HG03432 (cell line): ENCODE results near the gene CRYL1.
"Not testable (repeated sequence)": the region's sequence is repeated elsewhere in the genome, so short reads cannot be mapped to it uniquely, and the experiment has no call there.

Source experiments
- ATAC-seq: cut with Tn5 transposase; IDR thresholded peaks from one replicate; pipeline ENCODE4 v1.9.1; 2021; ENCODE audit warnings: mild to moderate bottlenecking, moderate library complexity; ENCODE audit not compliant: unreplicated experiment

Gene CRYL1

GRCh38 chr13:20461481-20461859 lies 64.2 kb downstream of the CRYL1 start:
- ATAC-seq = no peak

- no peak for ATAC-seq
These were observed 64.9 kb downstream of the CRYL1 start for GRCh38 chr13:20460761-20461160.

DNA sequence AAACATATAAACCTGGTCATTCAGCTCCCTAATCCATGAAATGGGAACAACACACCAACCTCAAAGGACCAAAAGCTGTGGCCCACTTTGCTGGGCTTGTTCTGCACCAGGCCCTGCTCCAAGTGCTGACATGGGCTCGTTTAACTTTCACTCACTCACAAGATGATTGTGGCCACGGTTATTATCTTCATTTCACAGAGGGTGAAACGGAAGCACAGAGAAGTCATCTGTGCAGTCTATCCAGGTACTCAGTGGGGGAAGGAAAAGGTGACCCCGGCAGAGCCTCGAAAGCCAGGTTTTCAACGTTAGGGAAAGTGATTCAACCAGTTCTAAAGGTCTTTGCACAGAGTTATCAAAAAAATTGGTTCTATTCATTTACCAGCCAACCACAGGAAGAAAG lies 68.0 kb downstream of the CRYL1 start:
- no peak for ATAC-seq

DNA sequence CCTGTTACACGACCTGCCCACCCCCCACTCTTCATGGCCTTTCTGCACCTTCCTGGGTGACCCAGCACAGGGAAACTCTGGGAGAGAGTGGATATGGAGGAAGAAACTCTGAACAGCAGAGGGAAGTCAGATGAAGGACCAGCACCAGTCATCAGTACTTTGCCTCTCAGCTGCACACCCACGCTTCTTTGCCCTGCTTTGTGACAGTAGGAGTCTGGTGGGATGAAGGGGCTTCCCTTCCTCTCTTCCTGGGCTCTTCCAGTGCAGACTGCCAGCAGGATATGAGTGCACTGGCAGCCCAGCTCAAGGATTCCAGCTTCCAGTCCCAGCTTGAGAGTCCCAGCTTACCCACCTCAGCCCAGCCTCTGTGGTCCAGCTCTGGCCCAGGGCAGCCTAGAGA lies 68.9 kb downstream of the CRYL1 start:
- no peak for ATAC-seq

GRCh38 chr13:20451397-20451796 lies 74.3 kb downstream of the CRYL1 start:
- peak; percentile 48 for ATAC-seq

DNA sequence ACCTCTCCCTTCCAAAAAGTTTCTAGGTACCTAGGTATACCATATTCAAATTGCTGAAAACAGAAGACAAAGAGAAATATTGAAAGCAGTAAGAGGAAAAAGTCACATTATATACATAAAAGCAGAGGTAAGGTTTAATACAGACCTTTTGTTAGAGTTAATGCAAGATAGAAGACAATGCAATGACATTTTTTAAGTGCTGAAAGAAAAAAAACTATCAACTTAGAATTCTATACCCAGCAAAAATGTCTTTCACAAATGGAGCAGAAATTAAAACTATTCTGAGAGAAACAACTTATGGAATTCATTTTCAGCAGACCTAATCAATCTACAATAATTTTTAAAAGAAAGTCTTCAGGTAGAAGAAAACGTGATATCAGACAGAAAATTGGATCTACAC lies 77.2 kb downstream of the CRYL1 start:
- ATAC-seq = no peak

DNA sequence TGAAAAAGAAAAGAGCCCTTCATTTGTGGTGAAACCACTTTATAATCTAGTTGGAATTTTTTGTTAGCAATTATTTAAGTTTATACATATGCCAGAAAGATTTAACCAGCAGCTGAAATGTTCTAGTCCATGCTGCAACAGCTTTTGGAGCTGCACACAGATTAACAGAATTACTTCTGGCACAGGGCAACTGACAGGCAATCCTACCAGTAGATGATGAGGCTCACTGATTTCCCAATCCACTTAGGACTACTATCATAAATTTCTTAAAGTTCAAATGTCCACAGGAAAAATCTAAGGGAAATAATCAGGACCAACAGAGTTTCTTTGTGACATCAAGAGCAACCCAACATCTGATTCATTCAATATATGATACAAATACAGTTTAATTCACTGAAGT lies 78.8 kb downstream of the CRYL1 start:
- no peak for ATAC-seq

- ATAC-seq = no peak
These were observed 79.3 kb downstream of the CRYL1 start for GRCh38 chr13:20446405-20446804.

- no peak for ATAC-seq
These were observed 82.8 kb downstream of the CRYL1 start for GRCh38 chr13:20442798-20443381.

DNA sequence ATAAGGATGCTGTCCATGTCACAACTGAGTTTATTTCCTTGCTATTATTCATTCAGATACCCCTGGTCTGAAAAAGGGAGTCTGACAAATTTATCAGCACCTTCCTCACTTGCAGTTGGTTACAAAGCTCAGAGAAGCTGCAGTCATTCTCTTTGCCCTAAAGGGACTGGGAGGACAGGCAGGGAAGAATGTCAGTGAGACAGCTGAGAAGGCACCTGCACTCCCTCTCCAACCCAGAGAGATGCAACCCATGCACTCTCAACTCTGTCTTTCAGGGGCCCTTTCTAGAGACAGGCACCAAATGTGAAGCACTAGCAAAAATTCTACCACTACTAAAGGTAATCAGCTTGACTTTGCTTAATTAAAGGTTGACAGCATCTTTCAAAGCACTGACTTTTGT lies 83.3 kb downstream of the CRYL1 start:
- ATAC-seq = no peak

- ATAC-seq = peak; percentile 60
These were observed 83.8 kb downstream of the CRYL1 start for GRCh38 chr13:20441879-20442278.

DNA sequence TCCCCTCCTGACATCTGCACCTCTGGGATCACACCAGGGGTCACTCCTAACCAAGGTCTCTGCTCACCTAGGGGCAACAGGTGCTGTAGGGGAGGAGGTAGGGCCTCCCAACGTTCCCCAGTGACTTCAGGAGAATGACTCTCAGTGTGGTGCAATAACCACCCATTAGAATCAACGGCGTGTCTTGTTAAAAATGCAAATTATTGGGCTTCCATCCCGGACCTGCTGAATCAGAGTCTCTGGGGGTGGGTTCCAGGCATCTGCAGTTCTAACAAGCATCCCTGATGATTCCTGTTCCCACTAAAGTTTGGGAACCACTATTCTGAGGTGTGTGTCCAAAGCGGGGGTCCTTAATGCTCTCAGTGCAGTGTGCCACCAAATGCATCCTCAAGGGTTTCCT lies 84.6 kb downstream of the CRYL1 start:
- ATAC-seq = no peak

GRCh38 chr13:20439261-20439660 lies 86.4 kb downstream of the CRYL1 start:
- ATAC-seq = no peak

DNA sequence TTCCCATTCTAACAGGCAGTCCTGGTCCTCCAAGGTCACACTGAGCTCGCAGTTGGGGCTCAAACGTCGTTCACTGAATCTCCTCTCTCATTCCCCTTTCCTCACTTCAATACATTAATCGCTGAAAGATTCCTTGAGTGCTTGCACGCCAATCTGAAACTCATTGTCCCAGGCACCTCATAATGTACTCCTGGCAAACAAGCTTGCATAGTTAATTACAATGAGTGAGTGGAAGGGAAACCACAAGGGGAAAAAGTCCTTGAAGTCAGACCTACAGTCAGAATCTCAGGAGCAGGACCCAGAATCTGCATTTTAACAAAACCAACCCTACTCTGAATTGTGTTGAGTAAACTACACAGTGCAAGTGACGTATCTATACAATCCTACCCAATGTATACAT lies 86.9 kb downstream of the CRYL1 start:
- no peak for ATAC-seq

DNA sequence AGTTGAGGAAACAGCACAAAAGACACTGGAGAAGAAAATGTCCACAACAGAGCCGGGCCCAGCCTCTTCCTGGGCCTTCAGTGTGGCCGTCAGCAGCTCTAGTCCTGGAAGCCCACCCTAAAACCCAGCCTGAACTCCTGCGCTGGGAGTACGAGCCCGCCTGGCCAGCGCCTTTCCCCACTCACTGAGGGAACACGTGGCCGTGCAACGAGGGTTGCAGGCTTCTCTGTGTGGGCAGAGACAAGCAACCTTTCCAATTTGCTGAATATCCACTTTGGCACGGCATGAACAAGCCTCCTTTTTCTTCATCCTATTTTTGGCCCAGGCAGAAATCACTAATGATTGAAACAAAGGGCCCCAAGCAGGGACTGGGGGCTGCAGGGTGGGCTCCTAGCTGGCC lies 89.2 kb downstream of the CRYL1 start:
- ATAC-seq = no peak

GRCh38 chr13:20435616-20436368 lies 89.9 kb downstream of the CRYL1 start:
- ATAC-seq = no peak

DNA sequence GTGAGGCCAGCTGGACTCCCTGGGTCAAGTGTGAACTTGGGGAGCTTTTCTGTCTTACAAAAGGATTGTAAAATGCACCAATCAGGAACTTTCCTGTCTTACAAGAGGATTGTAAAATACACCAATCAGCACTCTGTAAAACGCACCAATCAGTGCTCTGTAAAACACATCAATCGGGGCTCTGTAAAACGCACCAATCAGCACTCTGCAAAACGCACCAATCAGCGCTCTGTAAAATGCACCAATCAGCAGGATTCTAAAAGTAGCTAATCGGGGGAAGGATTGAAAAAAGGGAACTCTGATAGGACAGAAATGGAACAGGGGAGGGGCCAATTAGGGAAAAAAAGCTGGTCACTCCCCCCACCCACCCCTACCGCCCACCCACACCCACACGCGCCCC lies 91.4 kb downstream of the CRYL1 start:
- ATAC-seq = not testable (repeated sequence)

DNA sequence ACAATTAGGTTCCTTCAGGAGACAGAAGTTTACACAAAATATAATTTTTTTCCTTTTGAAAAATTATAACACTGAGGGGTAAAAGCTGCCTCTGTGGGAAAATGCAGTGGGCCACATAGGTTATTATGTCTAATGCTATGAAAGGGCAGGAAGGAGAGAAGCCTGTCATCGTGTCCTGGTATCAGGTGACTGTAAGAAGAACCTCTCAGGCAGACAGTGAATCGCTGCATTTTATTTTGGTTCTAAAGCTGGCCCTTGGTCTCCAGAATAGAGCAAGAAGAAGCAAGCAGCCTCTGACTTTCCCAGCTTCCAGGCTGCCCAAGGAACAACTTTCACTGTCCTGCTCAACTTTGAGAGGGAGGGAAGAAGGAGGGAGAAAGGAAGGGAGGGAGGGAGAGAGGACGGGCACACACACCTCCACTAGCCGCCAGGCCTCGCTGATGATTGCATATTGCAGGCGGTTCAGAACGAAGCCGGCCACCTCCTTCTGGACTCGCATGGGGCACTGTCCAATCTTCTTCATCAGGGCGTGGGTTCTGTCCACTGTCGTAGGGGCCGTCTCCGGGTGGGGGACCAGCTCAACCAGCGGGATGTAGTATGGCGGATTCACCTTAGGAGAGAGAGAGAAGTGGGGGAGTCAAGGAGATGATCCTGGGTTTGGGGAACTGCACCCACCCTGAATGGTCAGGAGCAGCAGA lies 93.8 kb downstream of the CRYL1 start:
- no peak for ATAC-seq

DNA sequence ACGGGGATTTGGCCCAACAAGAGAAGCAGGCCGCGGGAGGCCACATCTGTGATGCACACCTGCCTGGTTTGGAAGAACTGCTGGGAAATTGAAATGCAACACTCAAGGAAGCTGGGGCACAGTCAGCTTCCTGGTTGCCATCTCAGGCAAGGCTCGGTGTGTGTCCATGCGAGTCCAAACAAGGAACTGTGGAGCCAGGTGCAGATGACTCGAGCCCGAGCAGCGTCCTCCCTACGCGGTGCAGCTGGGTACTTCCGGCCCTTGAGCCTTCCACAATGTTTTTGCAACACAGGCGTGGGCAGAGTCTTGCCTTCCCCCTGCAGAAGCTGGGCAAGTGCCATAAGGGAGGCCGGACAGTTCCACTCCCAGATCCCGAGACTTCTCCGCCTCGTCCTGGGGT lies 94.6 kb downstream of the CRYL1 start:
- ATAC-seq = no peak

- ATAC-seq = no peak
These were observed 95.4 kb downstream of the CRYL1 start for GRCh38 chr13:20430296-20430695.

GRCh38 chr13:20429682-20430081 lies 96.0 kb downstream of the CRYL1 start:
- no peak for ATAC-seq
